Measurements from ENCODE around the gene DBF4B. TPM values are rescaled to one million over a fixed set of nuclear protein-coding genes. Genes with fewer than 3 reads are reported as not detected.

DBF4B gene
- total and polyA plus RNA-seq, 12 donors, result 2.2 to 8.0 (median 4.0) TPM

- no peaks in the 10 kb centered on the region for H3K36me3 ChIP-seq
- intact Hi-C loops (cut with DNase I), result loop anchor here in 1 of 10 donors (10.0 kb wide), 1 partner anchor 60 kb away; no protein-coding TSS in a partner anchor
- H3K4me3 ChIP-seq, result no peak overlapping the region
- peaks cover 0 to 8% (median 0%) of the 10 kb centered on the region in 7 donors for H3K27me3 ChIP-seq
- ATAC-seq (no peak), DNase-seq (no peak)
- no peak for TF ChIP-seq CTCF (IDR thresholded peaks at IDR 0.05)
- H3K9me3 ChIP-seq, result no peaks in the 10 kb centered on the region
- H3K27ac ChIP-seq, result no peak overlapping the region
- H3K4me1 ChIP-seq, result no peaks in the 10 kb centered on the region
- WGBS, 2 donors, result 98 to 99% methylated on average over 1 of the region's 1 CpG
Observed at GRCh38 chr17:44664867-44665266, 43.6 kb upstream of the DBF4B start.

GRCh38 chr17:44666006-44666405 lies 42.5 kb upstream of the DBF4B start:
- intact Hi-C loops (cut with DNase I), result loop anchor here in 1 of 10 donors (10.0 kb wide), 1 partner anchor 61 kb away; no protein-coding TSS in a partner anchor
- DNase-seq, result no peak
- H3K27ac ChIP-seq, result no peak overlapping the region
- H3K4me1 ChIP-seq, result no peaks in the 10 kb centered on the region
- ATAC-seq, result no peak
- H3K9me3 ChIP-seq, result no peaks in the 10 kb centered on the region
- H3K27me3 ChIP-seq, result peaks cover 0 to 4% (median 0%) of the 10 kb centered on the region in 7 donors
- H3K36me3 ChIP-seq, result no peaks in the 10 kb centered on the region
- WGBS, 2 donors, result 91% methylated on average over 1 of the region's 1 CpG
- no peak overlapping the region for H3K4me3 ChIP-seq
- TF ChIP-seq CTCF (IDR thresholded peaks at IDR 0.05), result no peak

GRCh38 chr17:44672479-44673093 lies 35.9 kb upstream of the DBF4B start:
- Histone ChIP-seq H3K27ac (no peak overlapping the region), H3K4me1 (no peaks in the 10 kb centered on the region), H3K4me3 (no peak overlapping the region), H3K27me3 (no peaks in the 10 kb centered on the region), H3K9me3 (no peaks in the 10 kb centered on the region), H3K36me3 (peaks cover 0 to 17% (median 2%) of the 10 kb centered on the region in 9 donors)
- ATAC-seq, result no peak
- TF ChIP-seq CTCF (IDR thresholded peaks at IDR 0.05), result peak in 8 of 9 donors; percentile 11 to 64 (median 52)
- intact Hi-C loops (cut with DNase I), result loop anchor here in 2 of 10 donors (10.0 kb wide), 1 partner anchor 138 kb away; no protein-coding TSS in a partner anchor
- DNase-seq, result no peak

GRCh38 chr17:44673893-44674292 lies 34.6 kb upstream of the DBF4B start:
- intact Hi-C loops (cut with DNase I), result loop anchor here in 2 of 10 donors (10.0 kb wide), 1 partner anchor 139 kb away; no protein-coding TSS in a partner anchor
- ATAC-seq, result no peak
- Histone ChIP-seq H3K4me3 (no peak overlapping the region), H3K9me3 (no peaks in the 10 kb centered on the region), H3K27me3 (no peaks in the 10 kb centered on the region), H3K36me3 (peaks cover 0 to 30% (median 15%) of the 10 kb centered on the region in 9 donors), H3K27ac (no peak overlapping the region), H3K4me1 (no peaks in the 10 kb centered on the region)
- WGBS, 2 donors, result 81 to 83% methylated on average over 2 of the region's 2 CpGs
- no peak for TF ChIP-seq CTCF (IDR thresholded peaks at IDR 0.05)
- DNase-seq, result no peak

Data from heart right ventricle (tissue), 16 donors.